ENCODE results near the gene ZNF891.

ZNF891 gene

DNA sequence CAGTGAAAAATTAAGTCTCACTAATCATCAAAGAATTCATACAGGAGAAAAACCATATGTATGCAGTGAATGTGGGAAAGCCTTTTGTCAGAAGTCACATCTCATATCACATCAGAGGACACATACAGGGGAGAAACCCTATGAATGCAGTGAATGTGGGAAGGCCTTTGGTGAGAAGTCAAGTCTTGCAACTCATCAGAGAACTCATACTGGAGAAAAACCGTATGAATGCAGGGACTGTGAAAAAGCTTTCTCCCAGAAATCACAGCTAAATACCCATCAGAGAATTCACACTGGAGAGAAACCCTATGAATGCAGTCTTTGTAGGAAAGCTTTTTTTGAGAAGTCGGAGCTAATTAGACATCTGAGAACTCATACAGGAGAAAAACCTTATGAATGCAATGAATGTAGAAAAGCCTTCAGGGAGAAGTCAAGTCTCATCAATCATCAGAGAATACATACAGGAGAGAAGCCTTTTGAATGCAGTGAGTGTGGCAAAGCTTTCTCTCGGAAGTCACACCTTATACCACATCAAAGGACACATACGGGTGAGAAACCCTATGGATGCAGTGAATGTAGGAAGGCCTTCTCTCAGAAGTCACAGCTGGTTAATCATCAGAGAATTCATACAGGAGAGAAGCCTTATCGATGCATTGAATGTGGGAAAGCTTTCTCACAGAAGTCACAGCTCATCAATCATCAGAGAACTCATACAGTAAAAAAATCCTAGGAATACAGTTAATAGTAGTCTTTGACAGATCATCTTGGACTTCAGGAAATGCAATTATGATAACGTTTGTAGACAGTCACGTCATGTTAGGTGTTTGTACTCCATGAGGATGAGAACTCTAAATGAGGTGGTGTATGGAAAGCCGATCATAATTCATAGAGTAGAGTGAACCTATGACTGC lies 71.6 kb downstream of the ZNF891 start:
- DNase-seq: no peak

DNA sequence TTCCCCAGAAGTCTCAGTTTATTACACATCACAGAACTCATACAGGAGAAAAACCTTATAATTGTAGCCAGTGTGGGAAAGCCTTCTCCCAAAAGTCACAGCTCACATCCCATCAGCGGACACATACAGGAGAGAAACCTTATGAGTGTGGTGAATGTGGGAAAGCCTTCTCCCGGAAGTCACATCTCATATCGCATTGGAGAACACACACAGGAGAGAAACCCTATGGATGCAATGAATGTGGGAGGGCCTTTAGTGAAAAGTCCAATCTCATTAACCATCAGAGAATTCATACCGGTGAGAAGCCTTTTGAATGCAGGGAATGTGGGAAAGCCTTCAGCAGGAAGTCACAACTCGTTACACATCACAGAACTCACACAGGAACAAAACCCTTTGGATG lies 72.6 kb downstream of the ZNF891 start:
- DNase-seq: no peak
